CD8-positive, alpha-beta memory T cell (primary cell): ENCODE measurements around the gene BANF1. TPM values are rescaled to one million over a fixed set of nuclear protein-coding genes. Genes with fewer than 3 reads are reported as not detected.

ENCODE experiments used
- CTCF ChIA-PET: fragments of 350-600 bp; sonication (Branson Sonifier 250); formaldehyde crosslinking; loops from one replicate; lab custom pipeline; 2021; ENCODE audit warnings: antibody characterized with exemption; lab: Charles Lee
- POLR2A ChIA-PET: fragments of 350-600 bp; sonication (Branson Sonifier 250); formaldehyde crosslinking; loops from one replicate; lab custom pipeline; 2021; ENCODE audit warnings: antibody characterized with exemption; lab: Charles Lee
- DNase-seq, 5 donors: peaks; one replicate each; pipeline versions ENCODE4 v3.0.0 to v3.0.0-alpha.2; 2020 to 2022; ENCODE audit warnings: mixed read lengths in 1 of 5
- H3K27ac ChIP-seq: one replicate; pipeline ENCODE4 v1.7.0; 2013; ENCODE audit warnings: low read depth, mild to moderate bottlenecking, low read length, moderate library complexity
- H3K27me3 ChIP-seq: 2 replicates; pipeline ENCODE4 v1.7.0; 2013; ENCODE audit warnings: low read length, mild to moderate bottlenecking; ENCODE audit not compliant: insufficient read depth, poor library complexity, severe bottlenecking
- H3K36me3 ChIP-seq: 2 replicates; pipeline ENCODE4 v1.7.0; 2013; ENCODE audit warnings: mild to moderate bottlenecking, low read length, moderate library complexity; ENCODE audit not compliant: insufficient read depth
- H3K4me1 ChIP-seq: 2 replicates; pipeline ENCODE4 v1.7.0; 2013; ENCODE audit warnings: mild to moderate bottlenecking, low read length, moderate library complexity; ENCODE audit not compliant: insufficient read depth
- H3K4me3 ChIP-seq: 2 replicates; pipeline ENCODE4 v1.7.0; 2013; ENCODE audit warnings: mild to moderate bottlenecking, low read length
- H3K9me3 ChIP-seq: 2 replicates; pipeline ENCODE4 v1.7.0; 2013; ENCODE audit warnings: mild to moderate bottlenecking, low read length
- H3K27ac Mint-ChIP-seq, 8 donors: one replicate each; pipeline ENCODE4 v1.8.0; 2020 to 2021; ENCODE audit warnings: mixed read lengths in 8 of 8, mild to moderate bottlenecking in 6 of 8, inconsistent platforms in 3 of 8, moderate library complexity in 3 of 8
- H3K27me3 Mint-ChIP-seq, 2 donors: one replicate each; pipeline ENCODE4 v1.8.0; 2020 to 2021; ENCODE audit warnings: mixed read lengths in 2 of 2, mild to moderate bottlenecking in 1 of 2, moderate library complexity in 1 of 2
- H3K36me3 Mint-ChIP-seq, 3 donors: one replicate each; pipeline ENCODE4 v1.8.0; 2020 to 2021; ENCODE audit warnings: mixed read lengths in 3 of 3, inconsistent platforms in 1 of 3, mild to moderate bottlenecking in 1 of 3
- H3K4me1 Mint-ChIP-seq, 3 donors: one replicate each; pipeline ENCODE4 v1.8.0; 2020 to 2021; ENCODE audit warnings: mixed read lengths in 3 of 3, inconsistent platforms in 1 of 3, mild to moderate bottlenecking in 1 of 3
- H3K4me3 Mint-ChIP-seq, 7 donors: one replicate each; pipeline ENCODE4 v1.8.0; 2020 to 2021; ENCODE audit warnings: mixed read lengths in 7 of 7, mild to moderate bottlenecking in 6 of 7, moderate library complexity in 4 of 7, inconsistent platforms in 2 of 7
- H3K9me3 Mint-ChIP-seq, 5 donors: one replicate each; pipeline ENCODE4 v1.8.0; 2020 to 2022; ENCODE audit warnings: mixed read lengths in 5 of 5, mild to moderate bottlenecking in 3 of 5, moderate library complexity in 2 of 5, inconsistent platforms in 1 of 5
- polyA plus RNA-seq: library from polyadenylated mRNA; unstranded; fragments of 300-500 nt; fragmentation: Illumina TruSeq; gene quantifications from one replicate; pipeline ENCODE4 v1.2.3, GENCODE V29; 2021
- total RNA-seq, 2 experiments: library from RNA; stranded (reverse); gene quantifications; one replicate each; pipeline ENCODE4 v1.2.3, GENCODE V29; 2021

The BANF1 gene
- total and polyA plus RNA-seq, 3 experiments from 2014 or later, result 205 to 268 (median 264) TPM

DNA sequence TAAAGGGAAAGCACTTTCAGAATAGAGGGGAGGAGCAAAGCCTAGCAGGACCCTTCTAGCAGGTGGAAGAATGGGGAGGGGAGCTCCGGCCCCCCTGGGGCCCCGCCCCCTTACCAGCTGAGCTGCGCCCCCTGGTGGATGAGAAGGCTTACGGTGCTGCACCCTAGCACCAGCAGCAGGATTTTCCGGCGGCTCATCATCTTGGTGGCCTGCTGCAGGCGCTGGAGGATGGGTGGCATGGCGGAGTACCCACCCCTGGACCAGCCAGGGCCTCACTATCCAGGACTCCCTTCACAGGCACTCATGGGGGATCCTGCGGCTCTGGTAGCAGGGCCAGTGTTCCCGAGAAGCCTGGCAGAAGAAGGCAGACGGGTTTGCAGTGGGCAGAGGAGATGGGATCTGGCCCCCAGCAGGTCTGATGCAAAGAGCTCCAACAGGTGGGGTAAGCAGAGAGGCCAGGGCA, 42.9 kb downstream of the BANF1 start:
- Mint-ChIP-seq H3K27ac (peak overlapping the region in 4 of 8 donors; percentile 55 to 68 (median 56)), H3K4me3 (peak overlapping the region in 5 of 7 donors; percentile 16 to 75 (median 55)), H3K27me3 (peaks cover 4 to 5% of the 10 kb centered on the region in 2 donors), H3K4me1 (peaks cover 10 to 18% (median 14%) of the 10 kb centered on the region in 3 donors), H3K9me3 (no peaks in the 10 kb centered on the region), H3K36me3 (no peaks in the 10 kb centered on the region)
- H3K36me3 ChIP-seq, result no peaks in the 10 kb centered on the region
- no peaks in the 10 kb centered on the region for H3K9me3 ChIP-seq
- ChIA-PET POLR2A (no interaction called here), CTCF (interaction anchor here (0.6 to 3.9 kb wide), 24 partner anchors 9 to 334 kb away, joined by 3 to 27 read pairs (median 4); partner anchors contain the start of genes CCDC85B, CFL1, FIBP and KAT5)
- no peak overlapping the region for H3K4me3 ChIP-seq
- H3K4me1 ChIP-seq, result peaks cover 13% of the 10 kb centered on the region
- no peaks in the 10 kb centered on the region for H3K27me3 ChIP-seq
- no peak overlapping the region for H3K27ac ChIP-seq
- peak; percentile 77 to 89 (median 82) for DNase-seq

DNA sequence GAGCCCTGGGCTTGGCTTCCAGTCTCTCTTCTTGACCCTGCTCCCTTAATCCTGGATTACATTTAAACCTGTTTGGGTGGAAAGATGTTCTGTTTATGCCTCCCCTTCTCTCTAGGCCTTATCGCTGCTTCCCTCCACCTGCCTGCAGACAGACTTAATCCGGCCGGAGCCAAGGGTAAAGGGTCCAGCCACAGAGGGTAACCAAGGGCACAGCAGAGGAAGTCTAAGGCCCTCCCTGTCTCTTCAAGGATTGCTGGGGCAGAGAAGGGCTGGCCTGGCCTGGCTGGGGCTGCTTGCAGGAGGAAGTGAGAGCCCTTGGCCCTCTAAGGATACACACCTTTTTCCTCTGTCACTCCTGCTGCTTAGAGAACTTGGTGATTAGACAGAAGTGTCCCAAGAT, 44.6 kb downstream of the BANF1 start:
- Histone ChIP-seq H3K36me3 (no peaks in the 10 kb centered on the region), H3K27ac (no peak overlapping the region), H3K4me3 (no peak overlapping the region), H3K27me3 (no peaks in the 10 kb centered on the region), H3K4me1 (peaks cover 20% of the 10 kb centered on the region), H3K9me3 (no peaks in the 10 kb centered on the region)
- Mint-ChIP-seq H3K27me3 (peaks cover 4% of the 10 kb centered on the region in 2 donors), H3K4me1 (peaks cover 15 to 26% (median 22%) of the 10 kb centered on the region in 3 donors), H3K36me3 (no peaks in the 10 kb centered on the region), H3K27ac (no peak overlapping the region), H3K9me3 (no peaks in the 10 kb centered on the region), H3K4me3 (no peak overlapping the region)
- CTCF ChIA-PET, result interaction anchor here (1.3 to 1.5 kb wide), 3 partner anchors 21 to 24 kb away, joined by 3 to 5 read pairs (median 4); no protein-coding TSS in a partner anchor
- POLR2A ChIA-PET, result no interaction called here
- no peak for DNase-seq

DNA sequence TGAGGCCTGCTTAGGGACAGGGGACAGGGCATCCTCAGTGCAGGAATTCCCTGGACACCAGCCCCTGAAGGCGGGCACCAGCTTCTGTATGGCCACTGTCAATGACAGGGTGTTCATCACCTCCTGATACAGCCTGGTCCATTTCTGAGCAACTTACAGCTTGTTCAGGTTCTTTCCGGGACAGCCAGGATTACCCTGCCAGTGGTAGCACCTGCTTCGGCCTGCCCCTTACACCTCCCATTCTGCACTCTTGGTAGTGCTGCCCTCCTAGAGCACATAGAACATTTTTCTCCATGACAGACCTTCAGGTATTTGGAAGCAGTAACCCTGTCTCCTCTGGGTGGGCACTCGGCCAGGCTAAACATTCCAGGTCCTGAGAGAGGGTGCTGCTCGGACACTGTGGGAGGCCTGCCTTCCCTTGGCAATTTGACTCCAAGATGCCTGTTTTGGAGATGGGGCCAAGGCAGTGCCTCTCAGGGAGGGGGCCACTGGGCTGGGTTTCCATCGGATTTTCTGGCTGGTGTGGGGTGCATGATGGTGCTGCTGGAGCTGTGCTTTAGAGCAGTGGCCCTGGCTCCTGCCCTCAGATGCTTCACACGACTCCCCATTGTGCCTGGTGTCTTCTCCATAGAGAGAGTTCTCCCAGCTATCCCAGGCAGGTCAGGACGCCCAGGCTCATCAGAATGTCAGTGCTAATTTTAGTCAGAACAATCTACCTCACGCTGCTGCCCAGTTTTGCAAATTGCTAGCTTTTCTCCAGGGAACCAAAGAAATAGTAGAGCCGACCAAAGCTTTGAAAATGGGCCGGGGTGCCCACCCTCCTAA, 45.5 kb downstream of the BANF1 start:
- no peak overlapping the region for H3K4me3 Mint-ChIP-seq

DNA sequence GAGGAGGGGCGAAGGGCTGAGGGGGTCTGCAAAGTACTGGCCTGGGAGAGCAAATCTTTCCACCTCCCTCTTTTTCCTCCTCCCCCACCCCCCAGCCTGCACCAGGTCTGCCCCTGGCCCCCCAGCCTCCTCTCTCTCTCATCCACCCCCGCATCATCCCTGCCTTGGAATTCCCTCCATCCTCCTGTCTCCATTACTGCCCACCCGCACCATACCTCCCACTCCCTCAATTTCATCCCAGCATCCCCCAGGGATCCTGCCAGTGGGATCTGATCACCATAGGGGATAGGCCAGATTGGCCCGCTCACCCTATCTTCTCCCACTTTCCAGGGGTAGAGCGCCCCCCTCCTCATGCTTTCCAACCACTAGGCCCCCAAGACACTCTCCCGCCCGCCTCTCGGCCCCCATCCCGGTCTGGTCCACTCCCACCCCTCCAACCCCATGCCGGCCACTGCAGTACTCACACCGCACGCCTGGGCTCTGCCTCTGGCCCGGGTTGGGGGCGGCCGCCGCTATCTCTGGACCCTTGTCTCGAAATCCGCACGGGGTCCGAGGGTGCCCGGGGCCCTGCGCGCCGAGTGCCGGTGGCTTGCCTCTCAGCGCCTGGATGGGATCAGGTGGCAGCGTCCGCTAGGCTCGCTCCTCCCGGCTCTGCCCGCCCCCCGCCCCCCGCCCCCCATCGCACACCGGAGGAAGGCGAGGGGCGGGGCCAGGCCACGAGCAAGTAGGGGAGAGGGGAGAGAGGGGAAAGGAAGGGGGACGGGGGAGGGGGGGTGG, 46.4 kb downstream of the BANF1 start, which contains the start of gene GAL3ST3:
GAL3ST3 (minus strand) TSS at position 615 of the 777 bp plus-strand sequence. CDS start 3,746 bp downstream, outside the sequence.
- peaks cover 4 to 6% of the 10 kb centered on the region in 2 donors for H3K27me3 Mint-ChIP-seq
- peak within 1 kb of the TSS in 1 of 8 donors; percentile 60 for H3K27ac Mint-ChIP-seq
- peaks cover 32% of the 10 kb centered on the region for H3K4me1 ChIP-seq
- peak within 1 kb of the TSS in 3 of 7 donors; percentile 32 to 54 (median 45) for H3K4me3 Mint-ChIP-seq
- H3K4me1 Mint-ChIP-seq, result peaks cover 31 to 41% (median 33%) of the 10 kb centered on the region in 3 donors
- no peak for DNase-seq
- H3K36me3 ChIP-seq, result no peaks in the 10 kb centered on the region
- peaks cover 2 to 16% (median 6%) of the 10 kb centered on the region in 3 donors for H3K36me3 Mint-ChIP-seq
- no peak within 1 kb of the TSS for H3K27ac ChIP-seq
- H3K9me3 Mint-ChIP-seq, result no peaks in the 10 kb centered on the region
- no peaks in the 10 kb centered on the region for H3K27me3 ChIP-seq
- H3K4me3 ChIP-seq, result no peak within 1 kb of the TSS
- POLR2A ChIA-PET, result no interaction called here
- no peaks in the 10 kb centered on the region for H3K9me3 ChIP-seq
- CTCF ChIA-PET, result no interaction called here

More for the DNA sequence above, 45.5 kb downstream of the BANF1 start:
- Mint-ChIP-seq H3K27ac (no peak overlapping the region), H3K4me1 (peaks cover 22 to 33% (median 27%) of the 10 kb centered on the region in 3 donors), H3K27me3 (peaks cover 4 to 6% of the 10 kb centered on the region in 2 donors), H3K36me3 (peaks cover under 1 to 8% (median 2%) of the 10 kb centered on the region in 3 donors), H3K9me3 (no peaks in the 10 kb centered on the region)
- ChIA-PET CTCF (interaction anchor here (1.3 kb wide), 2 partner anchors 20 to 25 kb away, joined by 3 to 4 read pairs; no protein-coding TSS in a partner anchor), POLR2A (no interaction called here)
- Histone ChIP-seq H3K27ac (no peak overlapping the region), H3K4me3 (no peak overlapping the region), H3K27me3 (no peaks in the 10 kb centered on the region), H3K9me3 (no peaks in the 10 kb centered on the region), H3K4me1 (peaks cover 23% of the 10 kb centered on the region), H3K36me3 (no peaks in the 10 kb centered on the region)
- no peak for DNase-seq

DNA sequence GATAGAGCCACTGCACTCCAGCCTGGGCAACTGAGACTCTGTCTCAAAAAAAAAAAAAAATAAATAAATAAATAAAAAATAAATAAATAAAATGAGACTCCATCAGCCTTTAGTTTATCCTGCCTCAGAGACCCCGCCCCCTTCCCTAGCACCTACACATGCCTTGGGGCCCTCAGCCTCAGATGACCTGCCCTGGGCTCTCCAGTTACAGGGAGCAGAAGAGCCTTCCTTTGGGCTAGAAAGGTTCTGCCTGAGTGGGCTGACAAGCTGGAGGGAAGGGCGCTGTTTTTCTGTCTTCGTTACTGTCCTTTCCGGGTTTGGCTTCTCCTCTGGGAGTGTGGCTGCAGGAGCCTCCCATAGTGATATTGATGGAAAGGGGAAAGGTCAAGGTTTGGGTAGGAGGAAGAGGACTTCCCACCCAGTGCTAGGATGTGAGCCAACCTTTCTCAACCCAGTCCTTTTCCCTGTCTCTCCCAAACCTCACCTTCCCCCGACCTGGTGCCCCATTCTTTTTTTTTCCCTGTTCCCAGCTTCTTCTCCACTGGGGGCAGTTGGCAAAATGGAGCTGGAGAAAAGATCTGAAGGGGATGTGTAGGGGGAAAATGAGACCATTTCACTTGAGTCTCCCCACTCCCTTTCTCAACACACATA, 48.4 kb downstream of the BANF1 start:
- H3K4me1 ChIP-seq, result peaks cover 23% of the 10 kb centered on the region
- H3K9me3 ChIP-seq, result no peaks in the 10 kb centered on the region
- Mint-ChIP-seq H3K27me3 (peaks cover 4 to 6% of the 10 kb centered on the region in 2 donors), H3K4me3 (peak overlapping the region; percentile 48 to 100 (median 98)), H3K4me1 (peaks cover 29 to 39% (median 32%) of the 10 kb centered on the region in 3 donors), H3K9me3 (no peaks in the 10 kb centered on the region), H3K27ac (peak overlapping the region in 7 of 8 donors; percentile 32 to 97 (median 94)), H3K36me3 (peaks cover 6 to 30% (median 6%) of the 10 kb centered on the region in 3 donors)
- H3K36me3 ChIP-seq, result peaks cover 13% of the 10 kb centered on the region
- no peaks in the 10 kb centered on the region for H3K27me3 ChIP-seq
- ChIA-PET POLR2A (interaction anchor here (1.4 to 1.8 kb wide), 2 partner anchors 191 to 510 kb away, joined by 3 to 4 read pairs; partner anchors contain the start of gene MUS81), CTCF (interaction anchor here (1.3 to 3.6 kb wide), 4 partner anchors 9 to 198 kb away, joined by 3 to 21 read pairs (median 6); no protein-coding TSS in a partner anchor)
- no peak for DNase-seq
- no peak overlapping the region for H3K4me3 ChIP-seq
- peak overlapping the region; percentile 86 for H3K27ac ChIP-seq

DNA sequence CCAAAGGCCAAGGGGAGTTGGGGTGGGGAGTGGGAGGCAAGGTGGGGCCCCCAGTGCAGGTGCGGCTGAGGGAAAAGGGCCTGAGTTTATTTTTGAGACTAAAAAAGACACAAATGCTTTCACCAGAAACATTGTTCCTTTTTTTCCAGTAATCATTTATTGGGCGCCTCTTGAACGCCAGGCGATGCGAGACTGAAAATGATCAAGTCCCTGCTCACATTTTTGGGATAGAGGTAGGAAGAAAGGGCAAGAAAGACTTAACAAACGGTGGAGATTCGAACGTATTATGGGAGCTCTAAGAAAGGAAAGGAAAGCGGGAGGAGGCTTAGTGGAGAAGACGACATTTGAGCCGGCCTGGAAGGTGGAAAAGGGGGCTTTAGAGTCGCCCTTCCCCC, 49.1 kb downstream of the BANF1 start:
- Histone ChIP-seq H3K9me3 (no peaks in the 10 kb centered on the region), H3K27ac (peak overlapping the region; percentile 86), H3K27me3 (no peaks in the 10 kb centered on the region), H3K4me3 (peak overlapping the region; percentile 79), H3K4me1 (peaks cover 23% of the 10 kb centered on the region), H3K36me3 (peaks cover 19% of the 10 kb centered on the region)
- CTCF ChIA-PET, result interaction anchor here (1.3 to 3.6 kb wide), 4 partner anchors 10 to 199 kb away, joined by 3 to 21 read pairs (median 6); no protein-coding TSS in a partner anchor
- peaks cover 27 to 38% (median 34%) of the 10 kb centered on the region in 3 donors for H3K4me1 Mint-ChIP-seq
- peaks cover 4 to 6% of the 10 kb centered on the region in 2 donors for H3K27me3 Mint-ChIP-seq
- DNase-seq, result no peak
- peaks cover 6 to 36% (median 7%) of the 10 kb centered on the region in 3 donors for H3K36me3 Mint-ChIP-seq
- POLR2A ChIA-PET, result interaction anchor here (1.0 to 1.8 kb wide), 3 partner anchors 16 to 511 kb away, joined by 3 to 4 read pairs (median 3); partner anchors contain the start of gene MUS81
- H3K9me3 Mint-ChIP-seq, result no peaks in the 10 kb centered on the region
- H3K27ac Mint-ChIP-seq, result peak overlapping the region in 7 of 8 donors; percentile 90 to 97 (median 96)
- H3K4me3 Mint-ChIP-seq, result peak overlapping the region; percentile 75 to 100 (median 99)
